Parathyroid adenoma (tissue), 2 donors: ENCODE data around the gene SSBP1.

Source experiments
- H2AFZ ChIP-seq: fragments of 300-600 bp; sonication (generic); one replicate; pipeline ENCODE4 v1.7.0; 2017; ENCODE audit warnings: antibody characterized with exemption, mild to moderate bottlenecking
- H3K27ac ChIP-seq: fragments of 300-600 bp; sonication (generic); one replicate; pipeline ENCODE4 v1.7.0; 2017
- H3K27me3 ChIP-seq: fragments of 300-600 bp; sonication (generic); one replicate; pipeline ENCODE4 v1.7.0; 2017; ENCODE audit warnings: low read length; ENCODE audit not compliant: control insufficient read depth, insufficient read depth
- H3K36me3 ChIP-seq: fragments of 300-600 bp; sonication (generic); one replicate; pipeline ENCODE4 v1.7.0; 2017; ENCODE audit warnings: low read length; ENCODE audit not compliant: control insufficient read depth, insufficient read depth
- H3K4me1 ChIP-seq: fragments of 300-600 bp; sonication (generic); one replicate; pipeline ENCODE4 v1.7.0; 2017; ENCODE audit warnings: control low read depth
- H3K4me2 ChIP-seq: fragments of 300-600 bp; sonication (generic); one replicate; pipeline ENCODE4 v1.7.0; 2017; ENCODE audit warnings: low read length
- H3K4me3 ChIP-seq: fragments of 300-600 bp; sonication (generic); one replicate; pipeline ENCODE4 v1.7.0; 2017; ENCODE audit warnings: low read depth, low read length
- H3K79me2 ChIP-seq: fragments of 300-600 bp; sonication (generic); one replicate; pipeline ENCODE4 v1.7.0; 2017; ENCODE audit warnings: control low read depth
- H3K9ac ChIP-seq: fragments of 300-600 bp; sonication (generic); one replicate; pipeline ENCODE4 v1.7.0; 2017; ENCODE audit warnings: mild to moderate bottlenecking
- H3K9me3 ChIP-seq: fragments of 300-600 bp; sonication (generic); one replicate; pipeline ENCODE4 v1.7.0; 2017; ENCODE audit warnings: low read length; ENCODE audit not compliant: control insufficient read depth
- CTCF ChIP-seq: fragments of 300-600 bp; sonication (generic); IDR thresholded peaks from one replicate; pipeline ENCODE4 v1.7.0; 2017; ENCODE audit warnings: antibody characterized with exemption, mild to moderate bottlenecking
- donor health status: primary hyperparathyroidism.

The SSBP1 gene

GRCh38 chr7:141715794-141716689 lies 22.1 kb upstream of the SSBP1 start:
- Histone ChIP-seq H2AFZ (no peak overlapping the region), H3K27ac (no peak overlapping the region), H3K4me3 (no peak overlapping the region), H3K9me3 (no peaks in the 10 kb centered on the region), H3K4me1 (no peaks in the 10 kb centered on the region), H3K9ac (no peak overlapping the region), H3K27me3 (no peaks in the 10 kb centered on the region), H3K36me3 (no peaks in the 10 kb centered on the region), H3K79me2 (no peaks in the 10 kb centered on the region), H3K4me2 (no peak overlapping the region)
- TF ChIP-seq CTCF: no peak

GRCh38 chr7:141717450-141717849 lies 20.7 kb upstream of the SSBP1 start:
- Histone ChIP-seq H3K4me2 (no peak overlapping the region), H3K9me3 (no peaks in the 10 kb centered on the region), H3K4me3 (no peak overlapping the region), H3K79me2 (no peaks in the 10 kb centered on the region), H2AFZ (no peak overlapping the region), H3K36me3 (no peaks in the 10 kb centered on the region), H3K4me1 (no peaks in the 10 kb centered on the region), H3K27ac (no peak overlapping the region), H3K27me3 (no peaks in the 10 kb centered on the region), H3K9ac (no peak overlapping the region)
- no peak for TF ChIP-seq CTCF

- no peaks in the 10 kb centered on the region for H3K4me1 ChIP-seq
- H3K4me2 ChIP-seq: no peak overlapping the region
- H3K27me3 ChIP-seq: no peaks in the 10 kb centered on the region
- no peak overlapping the region for H3K9ac ChIP-seq
- H3K9me3 ChIP-seq: no peaks in the 10 kb centered on the region
- no peak for TF ChIP-seq CTCF
- no peaks in the 10 kb centered on the region for H3K36me3 ChIP-seq
- no peak overlapping the region for H2AFZ ChIP-seq
- H3K27ac ChIP-seq: no peak overlapping the region
- no peaks in the 10 kb centered on the region for H3K79me2 ChIP-seq
- H3K4me3 ChIP-seq: no peak overlapping the region
These were observed 15.6 kb upstream of the SSBP1 start for GRCh38 chr7:141722529-141722928.

GRCh38 chr7:141729020-141729419 lies 9.1 kb upstream of the SSBP1 start:
- no peaks in the 10 kb centered on the region for H3K36me3 ChIP-seq
- no peak overlapping the region for H3K9ac ChIP-seq
- no peaks in the 10 kb centered on the region for H3K27me3 ChIP-seq
- no peak overlapping the region for H3K4me2 ChIP-seq
- H3K9me3 ChIP-seq: no peaks in the 10 kb centered on the region
- no peaks in the 10 kb centered on the region for H3K79me2 ChIP-seq
- no peak for TF ChIP-seq CTCF
- no peak overlapping the region for H3K27ac ChIP-seq
- no peak overlapping the region for H3K4me3 ChIP-seq
- no peak overlapping the region for H2AFZ ChIP-seq
- H3K4me1 ChIP-seq: no peaks in the 10 kb centered on the region
